Loucy (cell line): ENCODE data around the gene CYP4F22.
A peak's percentile ranks its signal among the peaks of the same experiment; 100 is the strongest.

Source experiments
- H2AFZ ChIP-seq: fragments of 200-600 bp; sonication (generic); 2 replicates; pipeline ENCODE4 v1.6.0; 2016; ENCODE audit warnings: antibody characterized with exemption, mild to moderate bottlenecking, low read length, moderate library complexity
- H3F3A ChIP-seq: fragments of 200-600 bp; 2 replicates; pipeline ENCODE4 v1.6.0; 2016; ENCODE audit warnings: antibody characterized with exemption, low read depth, mild to moderate bottlenecking
- H3K27me3 ChIP-seq: fragments of 200-600 bp; sonication (generic); 2 replicates; pipeline ENCODE4 v1.6.1; 2014; ENCODE audit warnings: low read length, mild to moderate bottlenecking; ENCODE audit not compliant: insufficient read depth, poor library complexity, severe bottlenecking
- H3K36me3 ChIP-seq: fragments of 200-600 bp; sonication (generic); 2 replicates; pipeline ENCODE4 v1.6.1; 2016; ENCODE audit warnings: low read length; ENCODE audit not compliant: insufficient read depth
- H3K4me1 ChIP-seq: fragments of 200-600 bp; sonication (generic); 2 replicates; pipeline ENCODE4 v1.5.1; 2014; ENCODE audit warnings: low read length, mild to moderate bottlenecking; ENCODE audit not compliant: insufficient read depth, poor library complexity, severe bottlenecking
- H3K4me2 ChIP-seq: fragments of 200-600 bp; sonication (generic); 2 replicates; pipeline ENCODE4 v1.6.0; 2014; ENCODE audit warnings: antibody characterized with exemption, low read length, low read depth, mild to moderate bottlenecking; ENCODE audit not compliant: poor library complexity, severe bottlenecking
- H3K4me3 ChIP-seq: fragments of 200-600 bp; sonication (generic); 2 replicates; pipeline ENCODE4 v1.5.1; 2014; ENCODE audit warnings: low read length, mild to moderate bottlenecking, mixed read lengths; ENCODE audit not compliant: poor library complexity, severe bottlenecking
- H3K79me2 ChIP-seq: fragments of 200-600 bp; sonication (generic); 2 replicates; pipeline ENCODE4 v1.6.1; 2014; ENCODE audit warnings: low read length; ENCODE audit not compliant: insufficient read depth
- H3K9ac ChIP-seq: fragments of 200-600 bp; sonication (generic); 2 replicates; pipeline ENCODE4 v1.6.0; 2014; ENCODE audit warnings: mild to moderate bottlenecking, low read depth, low read length, moderate library complexity; ENCODE audit not compliant: poor library complexity, severe bottlenecking
- H3K9me2 ChIP-seq: fragments of 200-600 bp; sonication (generic); replicated peaks from 2 replicates; pipeline ENCODE4 v1.6.1; 2016; ENCODE audit warnings: low read depth, low read length, mixed read lengths
- H3K9me3 ChIP-seq: fragments of 200-600 bp; sonication (generic); 2 replicates; pipeline ENCODE4 v1.6.1; 2014; ENCODE audit warnings: mild to moderate bottlenecking, antibody characterized with exemption, low read length, low read depth; ENCODE audit not compliant: insufficient read depth
- H4K20me1 ChIP-seq: fragments of 200-600 bp; sonication (generic); 2 replicates; pipeline ENCODE4 v1.6.0; 2014; ENCODE audit warnings: antibody characterized with exemption, low read length, mild to moderate bottlenecking; ENCODE audit not compliant: insufficient read depth, poor library complexity, severe bottlenecking
- EZH2phosphoT487 ChIP-seq: fragments of 200-600 bp; IDR thresholded peaks from 2 replicates; pipeline ENCODE4 v1.6.1; 2018; ENCODE audit warnings: antibody characterized with exemption, mild to moderate bottlenecking, moderate library complexity, borderline replicate concordance
- TF ChIP-seq, protein P1 (sequence below): fragments of 200-600 bp; sonication (generic); conservative IDR thresholded peaks from 2 replicates; pipeline ENCODE4 v1.5.1; 2014; ENCODE audit warnings: mild to moderate bottlenecking, antibody characterized with exemption, low read length

The CYP4F22 gene

DNA sequence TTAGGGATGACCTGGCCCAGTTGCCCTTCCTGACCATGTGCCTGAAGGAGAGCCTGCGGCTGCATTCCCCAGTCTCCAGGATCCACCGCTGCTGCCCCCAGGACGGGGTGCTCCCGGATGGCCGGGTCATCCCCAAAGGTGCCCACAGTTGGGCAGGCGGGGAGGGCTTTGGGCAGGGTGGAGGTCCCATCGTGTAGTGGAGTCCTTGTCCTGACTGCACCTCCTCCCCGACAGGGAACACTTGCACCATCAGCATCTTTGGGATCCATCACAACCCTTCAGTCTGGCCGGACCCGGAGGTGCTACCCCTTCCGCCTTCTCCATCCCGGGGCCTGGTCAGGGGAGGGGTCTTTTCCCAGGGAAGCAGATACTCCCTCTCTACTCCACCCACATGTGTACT is 75.0 kb downstream of the CYP4F22 start:
- H3K27me3 ChIP-seq: no peaks in the 10 kb centered on the region
- H4K20me1 ChIP-seq: no peaks in the 10 kb centered on the region
- H3K4me2 ChIP-seq: no peak overlapping the region
- no peaks in the 10 kb centered on the region for H3K9me3 ChIP-seq
- H3K9me2 ChIP-seq: no peaks in the 10 kb centered on the region
- H3K4me3 ChIP-seq: no peak overlapping the region
- no peak overlapping the region for H2AFZ ChIP-seq
- no peak overlapping the region for H3K9ac ChIP-seq
- TF ChIP-seq, protein P1, sequence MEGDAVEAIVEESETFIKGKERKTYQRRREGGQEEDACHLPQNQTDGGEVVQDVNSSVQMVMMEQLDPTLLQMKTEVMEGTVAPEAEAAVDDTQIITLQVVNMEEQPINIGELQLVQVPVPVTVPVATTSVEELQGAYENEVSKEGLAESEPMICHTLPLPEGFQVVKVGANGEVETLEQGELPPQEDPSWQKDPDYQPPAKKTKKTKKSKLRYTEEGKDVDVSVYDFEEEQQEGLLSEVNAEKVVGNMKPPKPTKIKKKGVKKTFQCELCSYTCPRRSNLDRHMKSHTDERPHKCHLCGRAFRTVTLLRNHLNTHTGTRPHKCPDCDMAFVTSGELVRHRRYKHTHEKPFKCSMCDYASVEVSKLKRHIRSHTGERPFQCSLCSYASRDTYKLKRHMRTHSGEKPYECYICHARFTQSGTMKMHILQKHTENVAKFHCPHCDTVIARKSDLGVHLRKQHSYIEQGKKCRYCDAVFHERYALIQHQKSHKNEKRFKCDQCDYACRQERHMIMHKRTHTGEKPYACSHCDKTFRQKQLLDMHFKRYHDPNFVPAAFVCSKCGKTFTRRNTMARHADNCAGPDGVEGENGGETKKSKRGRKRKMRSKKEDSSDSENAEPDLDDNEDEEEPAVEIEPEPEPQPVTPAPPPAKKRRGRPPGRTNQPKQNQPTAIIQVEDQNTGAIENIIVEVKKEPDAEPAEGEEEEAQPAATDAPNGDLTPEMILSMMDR: no peak
- TF ChIP-seq EZH2phosphoT487: no peak
- H3K79me2 ChIP-seq: no peaks in the 10 kb centered on the region
- H3F3A ChIP-seq: no peaks in the 10 kb centered on the region
- H3K4me1 ChIP-seq: no peaks in the 10 kb centered on the region
- no peaks in the 10 kb centered on the region for H3K36me3 ChIP-seq

DNA sequence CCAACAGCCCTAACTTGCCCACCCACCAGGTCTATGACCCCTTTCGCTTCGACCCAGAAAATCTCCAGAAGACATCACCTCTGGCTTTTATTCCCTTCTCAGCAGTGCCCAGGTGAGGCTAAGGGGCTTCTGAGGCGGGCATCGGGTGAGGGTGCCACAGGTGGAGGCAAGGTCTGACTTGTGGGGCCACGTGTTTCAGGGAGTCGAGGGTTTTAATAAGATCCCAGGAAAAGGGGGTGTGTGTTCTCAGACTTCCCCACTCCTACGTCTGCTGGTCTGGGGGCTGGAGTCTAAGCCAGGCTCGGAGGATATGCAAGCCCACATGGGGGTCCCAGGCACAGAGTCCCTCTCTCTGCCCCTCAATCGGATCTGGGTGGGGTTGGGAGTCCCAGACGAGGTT is 75.8 kb downstream of the CYP4F22 start:
- Histone ChIP-seq H3K36me3 (no peaks in the 10 kb centered on the region), H3K79me2 (no peaks in the 10 kb centered on the region), H3K9me3 (no peaks in the 10 kb centered on the region), H3K4me2 (no peak overlapping the region), H3K9me2 (no peaks in the 10 kb centered on the region), H2AFZ (no peak overlapping the region), H3K4me1 (no peaks in the 10 kb centered on the region), H3F3A (no peaks in the 10 kb centered on the region), H3K9ac (no peak overlapping the region), H3K4me3 (no peak overlapping the region), H4K20me1 (no peaks in the 10 kb centered on the region), H3K27me3 (no peaks in the 10 kb centered on the region)
- TF ChIP-seq, protein P1: no peak
- no peak for TF ChIP-seq EZH2phosphoT487

DNA sequence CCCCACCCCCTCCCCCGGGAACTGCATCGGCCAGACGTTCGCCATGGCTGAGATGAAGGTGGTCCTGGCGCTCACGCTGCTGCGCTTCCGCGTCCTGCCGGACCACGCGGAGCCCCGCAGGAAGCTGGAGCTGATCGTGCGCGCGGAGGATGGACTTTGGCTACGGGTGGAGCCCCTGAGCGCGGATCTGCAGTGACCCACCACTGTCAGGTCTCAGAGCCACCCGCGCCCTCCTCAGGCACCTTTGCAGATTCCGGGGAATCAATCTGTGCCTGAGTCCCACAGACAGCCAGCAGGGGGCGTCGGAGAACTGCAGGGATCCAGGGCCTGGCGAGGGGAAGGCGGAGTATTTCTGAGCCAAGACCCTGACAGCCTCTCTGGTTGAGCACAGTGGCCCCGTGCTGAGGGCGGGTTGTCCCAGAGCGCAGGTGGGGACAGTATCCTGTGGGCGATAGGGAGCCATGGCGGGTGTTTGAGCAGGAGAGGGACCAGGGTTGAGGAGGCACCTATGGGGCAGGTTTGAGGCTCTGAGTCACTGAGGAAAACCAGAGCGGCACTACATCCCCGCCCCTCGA is 76.3 kb downstream of the CYP4F22 start:
- H3K4me1 ChIP-seq: no peaks in the 10 kb centered on the region
- H3K27me3 ChIP-seq: no peaks in the 10 kb centered on the region
- H3K9ac ChIP-seq: no peak overlapping the region
- H3K4me3 ChIP-seq: no peak overlapping the region
- no peaks in the 10 kb centered on the region for H3K9me3 ChIP-seq
- H3K36me3 ChIP-seq: no peaks in the 10 kb centered on the region
- no peaks in the 10 kb centered on the region for H3K79me2 ChIP-seq
- H2AFZ ChIP-seq: no peak overlapping the region
- H3F3A ChIP-seq: no peaks in the 10 kb centered on the region
- no peak for TF ChIP-seq EZH2phosphoT487
- TF ChIP-seq, protein P1: peak; percentile 83
- H3K4me2 ChIP-seq: no peak overlapping the region
- H3K9me2 ChIP-seq: no peaks in the 10 kb centered on the region
- no peaks in the 10 kb centered on the region for H4K20me1 ChIP-seq
